Lower leg skin (tissue), 3 donors: ENCODE results near the gene HS6ST1.

ENCODE experiments used
- POLR2A ChIP-seq, 2 donors: fragments of 450-650 bp; IDR thresholded peaks; one replicate each; pipeline ENCODE4 v1.6.1; 2016 to 2017; ENCODE audit warnings: antibody characterized with exemption in 2 of 2, mild to moderate bottlenecking in 1 of 2, moderate library complexity in 1 of 2
- TF ChIP-seq, protein P1 (sequence below), 3 donors: fragments of 450-650 bp; IDR thresholded peaks; one replicate each; pipeline ENCODE4 v1.5.1; 2016; ENCODE audit warnings: antibody characterized with exemption in 3 of 3, mild to moderate bottlenecking in 3 of 3, moderate library complexity in 2 of 3

DNA sequence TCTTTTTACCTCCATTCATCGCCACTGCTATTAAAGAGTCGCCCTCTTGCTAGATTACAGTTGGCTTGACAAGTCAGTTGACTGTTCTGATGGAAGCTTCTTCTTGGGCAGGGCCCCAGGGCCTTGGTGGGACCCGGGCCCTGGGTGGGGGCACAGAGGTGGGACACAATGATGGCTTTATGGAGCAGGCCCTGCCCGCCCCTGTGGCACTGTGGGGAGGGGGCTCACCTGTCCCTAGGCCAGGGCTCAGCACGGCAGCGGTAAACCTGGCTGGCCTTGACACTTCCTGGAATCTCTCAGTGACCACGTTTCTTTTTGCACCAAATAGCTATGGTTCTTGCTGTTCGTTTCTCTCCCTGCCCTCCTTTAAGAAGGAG, 4.9 kb upstream of the HS6ST1 start:
- TF ChIP-seq, protein P1, sequence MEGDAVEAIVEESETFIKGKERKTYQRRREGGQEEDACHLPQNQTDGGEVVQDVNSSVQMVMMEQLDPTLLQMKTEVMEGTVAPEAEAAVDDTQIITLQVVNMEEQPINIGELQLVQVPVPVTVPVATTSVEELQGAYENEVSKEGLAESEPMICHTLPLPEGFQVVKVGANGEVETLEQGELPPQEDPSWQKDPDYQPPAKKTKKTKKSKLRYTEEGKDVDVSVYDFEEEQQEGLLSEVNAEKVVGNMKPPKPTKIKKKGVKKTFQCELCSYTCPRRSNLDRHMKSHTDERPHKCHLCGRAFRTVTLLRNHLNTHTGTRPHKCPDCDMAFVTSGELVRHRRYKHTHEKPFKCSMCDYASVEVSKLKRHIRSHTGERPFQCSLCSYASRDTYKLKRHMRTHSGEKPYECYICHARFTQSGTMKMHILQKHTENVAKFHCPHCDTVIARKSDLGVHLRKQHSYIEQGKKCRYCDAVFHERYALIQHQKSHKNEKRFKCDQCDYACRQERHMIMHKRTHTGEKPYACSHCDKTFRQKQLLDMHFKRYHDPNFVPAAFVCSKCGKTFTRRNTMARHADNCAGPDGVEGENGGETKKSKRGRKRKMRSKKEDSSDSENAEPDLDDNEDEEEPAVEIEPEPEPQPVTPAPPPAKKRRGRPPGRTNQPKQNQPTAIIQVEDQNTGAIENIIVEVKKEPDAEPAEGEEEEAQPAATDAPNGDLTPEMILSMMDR (IDR thresholded peaks at IDR 0.05), result no peak
- TF ChIP-seq POLR2A (IDR thresholded peaks at IDR 0.05), result no peak
